ENCODE measurements around the gene TMEM120B. TPM values are rescaled to one million over a fixed set of nuclear protein-coding genes. Genes with fewer than 3 reads are reported as not detected.

The TMEM120B gene
- total and polyA plus RNA-seq, 2 of the 13 experiments (the other 11 are each of a cell fraction or from before 2014, with no cell fraction given) = 7.1 to 12.9 TPM

- TF ChIP-seq, protein P1, sequence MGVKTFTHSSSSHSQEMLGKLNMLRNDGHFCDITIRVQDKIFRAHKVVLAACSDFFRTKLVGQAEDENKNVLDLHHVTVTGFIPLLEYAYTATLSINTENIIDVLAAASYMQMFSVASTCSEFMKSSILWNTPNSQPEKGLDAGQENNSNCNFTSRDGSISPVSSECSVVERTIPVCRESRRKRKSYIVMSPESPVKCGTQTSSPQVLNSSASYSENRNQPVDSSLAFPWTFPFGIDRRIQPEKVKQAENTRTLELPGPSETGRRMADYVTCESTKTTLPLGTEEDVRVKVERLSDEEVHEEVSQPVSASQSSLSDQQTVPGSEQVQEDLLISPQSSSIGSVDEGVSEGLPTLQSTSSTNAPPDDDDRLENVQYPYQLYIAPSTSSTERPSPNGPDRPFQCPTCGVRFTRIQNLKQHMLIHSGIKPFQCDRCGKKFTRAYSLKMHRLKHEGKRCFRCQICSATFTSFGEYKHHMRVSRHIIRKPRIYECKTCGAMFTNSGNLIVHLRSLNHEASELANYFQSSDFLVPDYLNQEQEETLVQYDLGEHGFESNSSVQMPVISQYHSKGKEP (CRISPR knock-in tag; IDR thresholded peaks at IDR 0.05) = no peak
- TF ChIP-seq EEA1 (CRISPR knock-in tag; IDR thresholded peaks at IDR 0.05; ENCODE audit: borderline replicate concordance) = no peak
- TF ChIP-seq ZC3H13 (CRISPR knock-in tag; IDR thresholded peaks at IDR 0.05) = 0 out of 2 replicates have a peak, but pooled peaks have one; percentile 13
- no peak for TF ChIP-seq E2F2 (CRISPR knock-in tag; IDR thresholded peaks at IDR 0.05; ENCODE audit: borderline replicate concordance)
- TF ChIP-seq SNAI1 (CRISPR knock-in tag; IDR thresholded peaks at IDR 0.05; ENCODE audit: borderline replicate concordance) = no peak
- TF ChIP-seq ISL2 (CRISPR knock-in tag; IDR thresholded peaks at IDR 0.05) = no peak
- TF ChIP-seq RBFOX2 (IDR thresholded peaks at IDR 0.05; ENCODE audit: low read depth, low read length) = peak; percentile 58
- TF ChIP-seq KDM5A (IDR thresholded peaks at IDR 0.05; ENCODE audit: borderline replicate concordance, low read length) = no peak
These were observed 97.8 kb downstream of the TMEM120B start (continued) for GRCh38 chr12:121810234-121810817.

- H3K79me2 ChIP-seq (ENCODE audit: insufficient read depth, low read length) = peaks cover 42% of the 10 kb centered on the region
- peak overlapping the region in 2 of 3 experiments; percentile 25 to 71; a peak in 3 of 6 replicates for H3K4me3 ChIP-seq (replicated peaks in 1 of 3; ENCODE audit: insufficient read depth in 1 of 3, low read depth in 2 of 3, low read length in 3 of 3)
- no peaks in the 10 kb centered on the region for H3K9me3 ChIP-seq (ENCODE audit: low read length)
- WGBS (ENCODE audit: low lambda C conversion rate) = 74% methylated on average over 6 of the region's 6 CpGs
- H2AFZ ChIP-seq (ENCODE audit: low read length) = no peak overlapping the region
- FAIRE-seq = no peak
- peak overlapping the region; percentile 79 for H3K4me2 ChIP-seq (ENCODE audit: low read depth, low read length)
- ChIA-PET CTCF (ENCODE audit: low intra/inter-chr PET ratio, low total read pairs) (interaction anchor here (1.0 to 4.5 kb wide), 3 partner anchors 14 to 35 kb away, joined by 4 to 89 read pairs (median 19); partner anchors contain the start of gene RHOF), POLR2A (interaction anchor here (1.7 to 14.5 kb wide), 3 partner anchors 10 to 48 kb away, joined by 4 to 393 read pairs (median 6); partner anchors contain the start of genes HPD, RHOF and SETD1B)
- 0 out of 2 replicates have a peak, but pooled peaks cover 8% of the 10 kb centered on the region for H4K20me1 ChIP-seq (ENCODE audit: insufficient read depth, low read length)
- no peaks in the 10 kb centered on the region for H3K27me3 ChIP-seq (ENCODE audit: control insufficient read depth in 1 of 2, insufficient read depth in 2 of 2, low read length in 2 of 2)
- peak overlapping the region; percentile 64; the same call in 1 of the 2 replicates for H3K9ac ChIP-seq (ENCODE audit: insufficient read depth, low read depth, low read length)
- H3K36me3 ChIP-seq (replicated peaks in 1 of 2; ENCODE audit: control insufficient read depth in 1 of 2, insufficient read depth in 2 of 2, low read length in 2 of 2) = peaks cover 20 to 32% of the 10 kb centered on the region in 2 experiments; a peak in 4 of 5 replicates
- intact Hi-C loops (cut with micrococcal nuclease; ENCODE audit: unreplicated experiment) (no loop called here), in situ Hi-C loops (cut with HindIII; ENCODE audit: extremely low pct_ligation_motif_present, low pct_unique_long_range_greater_than_20kb) (no loop called here)
- peak overlapping the region; percentile 57 for H3K27ac ChIP-seq (ENCODE audit: extremely low read length, insufficient read depth, low read length)
- no peak for DNase-seq (ENCODE audit: low spot score)
- ATAC-seq = no peak
- H3K4me1 ChIP-seq (ENCODE audit: insufficient read depth, low read length) = peaks cover 46% of the 10 kb centered on the region
- BruUV-seq (replicated peaks) = no TSS peak
- TF ChIP-seq ZNF550 (CRISPR knock-in tag; IDR thresholded peaks at IDR 0.05; ENCODE audit: borderline replicate concordance) (no peak), ZNF362 (CRISPR knock-in tag; IDR thresholded peaks at IDR 0.05; ENCODE audit: borderline replicate concordance) (no peak), ZNF710 (CRISPR knock-in tag; IDR thresholded peaks at IDR 0.05; ENCODE audit: borderline replicate concordance) (no peak), POLR2AphosphoS2 (IDR thresholded peaks at IDR 0.05; ENCODE audit: low read depth, low read length) (no peak), JDP2 (CRISPR knock-in tag; IDR thresholded peaks at IDR 0.05; ENCODE audit: borderline replicate concordance) (no peak), ZNF652 (CRISPR knock-in tag; IDR thresholded peaks at IDR 0.05; ENCODE audit: borderline replicate concordance, low read depth) (peak; percentile 81; the same call in 1 of the 2 replicates)
These were observed 98.4 kb downstream of the TMEM120B start for GRCh38 chr12:121810833-121811433.
